ENCODE measurements around the gene PPP2R2C. TPM values are rescaled to one million over a fixed set of nuclear protein-coding genes. Genes with fewer than 3 reads are reported as not detected.

PPP2R2C gene
- 14.9 and 17.6 TPM in 2 replicates for total RNA-seq (2014; rRNA removed; shearing (Covaris generic))
- 15.2 and 23.8 TPM in 2 replicates for polyA plus RNA-seq (2014; cell fraction: nucleus; rRNA removed)

DNA sequence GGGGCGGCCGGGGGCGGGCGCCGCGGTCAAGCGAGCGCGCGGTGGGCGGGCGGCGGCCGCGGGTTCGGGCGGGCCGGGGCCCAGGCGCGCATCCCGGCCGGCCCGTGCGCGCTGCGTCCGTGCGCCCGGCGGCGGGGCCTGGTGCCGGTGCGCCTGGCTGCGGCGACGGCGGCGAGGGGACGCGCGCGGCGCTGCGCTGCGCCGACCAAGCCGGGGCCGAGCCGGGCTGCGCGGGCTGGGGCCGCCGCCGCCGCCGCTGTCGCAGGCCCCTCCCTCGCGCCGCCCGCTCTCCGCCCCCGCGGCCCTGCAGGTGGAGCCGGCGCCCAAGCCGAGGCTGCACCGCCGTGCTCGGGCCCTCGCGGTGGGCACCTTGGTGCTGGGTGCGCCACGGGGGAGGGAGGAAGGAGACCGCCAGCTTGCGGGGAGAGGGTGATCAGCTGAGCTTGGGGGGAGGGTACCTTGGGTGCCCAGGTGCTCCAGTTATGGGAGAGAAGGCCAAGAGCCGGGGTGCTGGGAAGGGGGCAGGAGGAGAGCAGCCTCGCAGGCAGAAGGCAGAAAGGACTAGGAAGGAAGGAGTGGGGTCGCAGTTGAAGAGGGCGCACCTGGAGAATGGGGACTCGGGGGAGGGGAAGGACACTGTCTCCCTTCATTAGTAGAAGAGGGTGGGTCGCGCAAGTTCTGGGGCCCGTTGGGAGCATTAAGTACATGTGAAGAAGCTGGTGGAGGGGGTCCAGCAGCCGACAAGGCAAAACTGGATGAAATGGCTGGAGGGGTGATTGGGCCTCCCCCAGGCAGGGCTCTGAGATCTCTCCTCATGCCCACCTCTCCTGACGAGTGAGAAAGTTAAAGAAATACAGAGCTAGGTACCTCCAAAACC, at the start of gene PPP2R2C:
Gene PPP2R2C, minus strand, starts transcription at position 228 of the 877 bp plus-strand sequence. CDS start 385 bp downstream, outside the sequence.
- DNase-seq (ENCODE audit: extremely low read depth, low read depth) = no peak

- DNase-seq (ENCODE audit: extremely low read depth, low read depth) = no peak
Measured at GRCh38 chr4:6520978-6521377, 48.6 kb upstream of the PPP2R2C start.

DNA sequence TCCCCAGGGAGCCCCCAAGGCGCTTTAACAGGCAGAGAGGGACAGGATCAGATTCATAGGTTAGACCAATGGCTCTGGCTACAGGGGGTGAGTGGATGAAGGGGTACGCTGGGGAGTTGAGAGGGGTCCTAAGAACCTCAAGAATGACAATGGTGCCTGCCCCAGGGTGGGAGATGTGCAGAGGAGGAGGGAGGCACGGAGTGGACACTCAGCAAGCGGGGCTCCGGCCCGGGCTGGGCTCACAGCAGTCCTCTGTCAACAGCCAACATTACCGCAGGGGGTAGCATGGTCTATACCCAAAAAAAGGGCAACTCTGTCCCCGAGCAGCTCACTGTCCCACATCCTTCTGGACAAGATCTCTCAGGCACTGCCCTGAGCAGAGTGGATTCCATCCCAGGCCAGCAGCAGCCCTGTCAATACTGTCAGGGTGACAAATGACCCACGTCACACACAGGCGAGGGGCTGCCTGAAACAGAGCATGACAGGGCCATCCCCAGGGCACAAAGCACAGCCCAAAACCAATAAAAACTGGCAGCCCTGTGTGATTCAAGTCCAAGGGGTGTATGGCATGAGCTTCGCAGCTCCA, 47.7 kb upstream of the PPP2R2C start:
- DNase-seq (ENCODE audit: extremely low read depth, low read depth) = no peak

- no peak for DNase-seq (ENCODE audit: extremely low read depth, low read depth)
Measured at GRCh38 chr4:6517171-6517570, 44.8 kb upstream of the PPP2R2C start.

GRCh38 chr4:6516762-6517161, 44.3 kb upstream of the PPP2R2C start:
- DNase-seq (ENCODE audit: extremely low read depth, low read depth) = no peak

DNA sequence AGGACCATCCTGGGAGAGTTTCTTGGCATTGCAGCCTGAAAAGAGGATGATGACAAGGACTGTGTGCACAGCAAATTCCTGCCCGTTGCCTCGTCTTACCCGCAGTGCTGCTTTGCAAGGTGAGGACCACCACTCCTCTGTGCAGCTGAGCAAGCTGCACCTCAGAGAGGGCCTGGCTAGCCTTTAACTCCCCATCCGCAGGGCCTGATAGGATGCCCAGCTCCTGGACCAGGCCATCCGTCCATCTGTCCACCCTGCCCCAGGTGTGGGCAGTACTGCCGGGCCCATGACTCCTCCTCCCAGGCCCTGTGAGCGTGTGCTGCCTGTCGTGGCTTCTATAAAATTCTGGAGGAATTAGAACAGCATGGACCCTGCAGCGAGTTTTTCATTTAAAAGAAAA, 43.9 kb upstream of the PPP2R2C start:
- DNase-seq (ENCODE audit: extremely low read depth, low read depth) = no peak

DNA sequence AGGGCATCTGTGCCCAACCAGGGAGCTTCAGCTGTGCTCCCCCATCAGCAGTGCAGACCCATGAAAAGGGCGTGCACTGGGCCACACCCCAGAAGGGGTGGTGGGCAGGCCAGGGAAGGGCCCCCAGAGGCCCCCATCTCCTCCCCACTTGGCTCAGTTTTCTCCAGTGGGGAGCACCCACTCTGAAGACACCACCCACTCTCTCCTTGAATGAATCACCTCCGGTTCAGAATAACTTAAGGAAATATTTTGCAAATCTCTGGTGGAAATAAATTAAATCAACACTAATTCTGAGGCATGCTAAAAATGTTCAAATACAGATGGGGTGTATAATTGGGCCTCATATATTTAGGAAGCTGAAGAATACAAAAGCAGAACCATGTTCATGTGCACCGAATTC, 41.3 kb upstream of the PPP2R2C start:
- DNase-seq (ENCODE audit: extremely low read depth, low read depth) = no peak

DNA sequence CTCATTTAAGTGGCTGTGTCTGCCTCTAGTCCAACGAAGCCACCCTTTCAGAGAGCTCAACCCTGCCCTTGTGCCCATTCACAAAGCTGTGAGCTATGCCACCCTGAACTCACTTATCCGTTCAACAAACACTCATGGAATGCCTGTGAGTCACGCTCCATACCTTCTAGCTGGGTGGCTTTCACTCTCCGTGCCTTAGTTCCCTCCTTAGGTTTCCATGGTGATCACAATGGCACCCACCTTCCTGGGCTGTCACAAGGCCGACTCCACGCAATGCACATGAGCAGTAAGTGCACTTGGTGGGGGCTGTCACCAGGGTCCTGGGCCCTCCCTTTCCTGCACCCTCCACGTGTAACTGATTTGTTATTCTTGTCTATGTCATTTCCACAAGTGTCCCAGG, 37.2 kb upstream of the PPP2R2C start:
- no peak for DNase-seq (ENCODE audit: extremely low read depth, low read depth)

- DNase-seq (ENCODE audit: extremely low read depth, low read depth) = no peak
Measured at GRCh38 chr4:6507345-6507744, 34.9 kb upstream of the PPP2R2C start.

DNA sequence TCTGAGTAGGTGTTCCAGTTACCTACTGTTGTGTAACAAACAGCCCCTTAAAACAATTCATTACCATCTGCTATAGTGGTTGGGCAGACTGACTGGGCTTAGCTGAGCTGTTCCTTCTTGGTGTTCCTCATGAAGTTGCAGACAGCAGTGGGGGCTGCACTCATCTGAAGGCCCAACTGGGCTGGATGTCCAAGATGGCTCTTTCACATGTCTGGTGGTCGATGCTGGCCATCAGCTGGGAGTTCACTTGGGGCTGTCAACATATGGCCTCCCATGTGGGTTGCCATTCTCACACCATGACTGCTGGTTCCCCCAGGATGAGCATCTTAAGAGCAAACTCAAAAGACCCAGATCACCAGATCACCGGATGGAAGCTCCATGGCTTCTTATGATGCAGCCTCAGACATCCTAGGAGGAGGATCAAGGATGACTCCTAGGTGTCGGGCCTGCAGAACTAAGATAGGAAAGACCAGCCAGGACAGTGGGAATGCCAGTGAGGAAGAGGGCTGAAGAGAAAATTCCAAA, 34.3 kb upstream of the PPP2R2C start:
- DNase-seq (ENCODE audit: extremely low read depth, low read depth) = no peak

GRCh38 chr4:6504900-6505496, 32.6 kb upstream of the PPP2R2C start:
- DNase-seq (ENCODE audit: extremely low read depth, low read depth) = no peak

DNA sequence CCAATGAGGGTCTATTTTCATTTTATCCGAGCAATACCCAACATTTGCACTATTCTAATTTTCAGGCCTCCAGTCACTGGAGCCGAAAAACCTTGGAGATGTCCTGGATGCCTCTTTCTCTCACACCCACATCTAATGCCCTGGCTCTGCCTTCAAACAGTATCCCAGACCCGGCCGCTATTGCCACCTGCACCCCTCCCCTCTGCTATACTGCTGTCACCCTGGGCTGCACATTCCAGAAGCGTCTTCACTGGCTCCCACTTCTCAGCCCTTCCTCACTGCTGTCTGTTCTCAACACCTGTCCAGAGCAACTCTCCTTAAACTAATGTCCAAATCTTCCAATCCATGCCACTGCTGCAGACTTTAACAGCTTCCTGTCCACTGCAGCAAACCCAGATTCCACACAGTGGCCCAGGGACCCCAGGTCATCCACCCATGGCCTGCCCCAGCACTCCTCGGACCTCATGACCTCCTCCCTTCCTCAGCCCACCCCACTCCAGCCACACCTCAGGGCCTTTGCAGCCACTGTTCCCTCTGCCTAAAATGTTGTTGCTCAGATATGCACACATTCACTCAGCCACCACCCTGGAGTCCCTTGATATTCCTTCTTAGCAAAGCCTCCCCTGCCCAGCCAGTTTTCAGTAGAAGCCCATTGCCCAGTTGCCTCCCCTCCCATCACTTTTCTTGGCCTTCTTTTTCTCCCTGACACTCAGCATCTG, 30.5 kb upstream of the PPP2R2C start:
- no peak for DNase-seq (ENCODE audit: extremely low read depth, low read depth)

- no peak for DNase-seq (ENCODE audit: extremely low read depth, low read depth)
Measured at GRCh38 chr4:6502147-6502546, 29.7 kb upstream of the PPP2R2C start.

GRCh38 chr4:6501171-6501570, 28.8 kb upstream of the PPP2R2C start:
- DNase-seq (ENCODE audit: extremely low read depth, low read depth) = no peak

DNA sequence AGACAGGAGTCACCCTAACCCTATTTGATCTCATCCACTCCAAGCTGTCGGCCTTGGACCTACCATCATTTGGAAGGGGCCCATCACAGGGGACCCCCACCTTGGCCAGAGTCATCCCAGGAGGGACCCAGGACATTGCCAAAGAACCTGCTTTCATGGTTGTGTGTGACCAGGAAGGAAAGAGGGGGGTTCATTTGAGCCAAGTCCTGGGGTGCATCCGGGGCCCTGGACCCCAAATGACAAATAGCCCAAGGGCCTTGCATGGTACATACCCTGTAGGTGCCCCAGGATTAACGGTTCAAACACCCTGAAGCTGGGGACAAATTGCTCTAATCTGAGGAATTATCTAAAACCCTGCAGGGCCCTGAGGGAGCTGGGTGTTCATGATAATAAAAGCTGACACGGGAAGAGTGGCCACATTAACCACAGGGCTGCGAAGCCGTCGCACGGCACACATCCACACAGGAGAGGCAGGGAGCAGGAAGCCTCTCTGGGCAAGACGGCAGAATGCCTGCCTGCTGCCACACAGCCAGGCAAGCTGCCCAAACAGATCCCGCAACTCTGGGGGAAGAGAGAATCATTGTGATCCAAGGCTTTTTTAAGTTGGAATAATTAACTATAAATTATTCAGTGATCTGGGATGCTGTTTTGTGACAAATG, 28.2 kb upstream of the PPP2R2C start:
- DNase-seq (ENCODE audit: extremely low read depth, low read depth) = no peak

GRCh38 chr4:6499238-6499600, 26.8 kb upstream of the PPP2R2C start:
- DNase-seq (ENCODE audit: extremely low read depth, low read depth) = no peak

GRCh38 chr4:6498511-6499237, 26.3 kb upstream of the PPP2R2C start:
- DNase-seq (ENCODE audit: extremely low read depth, low read depth) = no peak

DNA sequence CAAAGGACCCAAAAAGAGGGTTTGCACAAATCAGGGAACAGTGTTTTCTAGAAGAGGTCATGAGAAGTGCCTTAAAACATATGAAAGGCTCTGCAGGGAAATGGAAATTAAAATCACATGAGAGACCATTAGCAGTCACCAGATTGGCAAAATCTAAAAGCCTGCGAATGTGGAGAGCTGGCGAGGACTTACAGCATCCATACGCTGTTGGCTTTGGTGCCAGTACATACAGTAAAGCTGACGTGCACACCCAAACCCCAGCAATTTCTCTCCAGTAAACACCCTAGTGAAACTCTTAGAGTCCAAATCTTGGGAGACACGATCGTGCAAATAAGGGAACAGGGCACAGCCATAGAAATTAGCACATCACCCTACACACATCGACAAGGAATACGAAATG, 25.4 kb upstream of the PPP2R2C start:
- DNase-seq (ENCODE audit: extremely low read depth, low read depth) = no peak

GRCh38 chr4:6495736-6496135, 23.3 kb upstream of the PPP2R2C start:
- no peak for DNase-seq (ENCODE audit: extremely low read depth, low read depth)

DNA sequence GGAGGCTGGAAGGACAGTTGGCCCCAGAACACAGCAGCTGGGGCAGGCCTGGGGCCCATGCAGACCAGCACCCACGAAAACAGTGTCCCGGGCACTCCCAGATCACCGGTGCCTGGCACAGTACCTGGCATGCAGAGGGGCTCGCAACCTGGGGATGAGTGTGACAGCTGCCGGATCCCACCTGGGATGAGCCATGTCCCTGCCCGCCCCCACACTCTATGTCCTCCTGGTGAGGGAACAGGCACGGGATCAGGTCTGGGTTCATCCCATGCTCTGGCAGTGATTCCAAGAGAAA, 22.8 kb upstream of the PPP2R2C start:
- DNase-seq (ENCODE audit: extremely low read depth, low read depth) = no peak
